Mesenchymal stem cell (in vitro differentiated cells and primary cell): ENCODE results near the gene SLC23A1.
"Not testable (repeated sequence)": the region's sequence is repeated elsewhere in the genome, so short reads cannot be mapped to it uniquely, and the experiment has no call there.

Experiments
- DNase-seq: peaks from one replicate; pipeline ENCODE4 v3.0.0-alpha.2; 2013
- H2AFZ ChIP-seq: one replicate; pipeline ENCODE4 v1.6.1; 2013; ENCODE audit warnings: low read depth, mild to moderate bottlenecking, control low read depth, inconsistent platforms, low read length, moderate library complexity
- H2AK5ac ChIP-seq: 2 replicates; pipeline ENCODE4 v1.6.1; 2013; ENCODE audit warnings: low read length, moderate library complexity, mild to moderate bottlenecking, inconsistent platforms; ENCODE audit not compliant: severe bottlenecking
- H2BK120ac ChIP-seq: one replicate; pipeline ENCODE4 v1.6.1; 2013; ENCODE audit warnings: low read depth, mild to moderate bottlenecking, inconsistent platforms, low read length, moderate library complexity
- H2BK12ac ChIP-seq, 2 experiments: one replicate each; pipeline ENCODE4 v1.6.1; 2013; ENCODE audit warnings: inconsistent platforms in 2 of 2, low read length in 2 of 2, mild to moderate bottlenecking in 2 of 2, moderate library complexity in 2 of 2, control low read depth in 1 of 2
- H2BK15ac ChIP-seq: one replicate; pipeline ENCODE4 v1.6.1; 2013; ENCODE audit warnings: mild to moderate bottlenecking, low read depth, inconsistent platforms; ENCODE audit not compliant: poor library complexity, severe bottlenecking
- H2BK5ac ChIP-seq: 2 replicates; pipeline ENCODE4 v1.6.1; 2013; ENCODE audit warnings: low read depth, mild to moderate bottlenecking, low read length, control low read depth, inconsistent platforms; ENCODE audit not compliant: poor library complexity, severe bottlenecking
- H3K14ac ChIP-seq, 2 experiments: one replicate each; pipeline ENCODE4 v1.6.1; 2013; ENCODE audit warnings: inconsistent platforms in 2 of 2, low read length in 2 of 2, control low read depth in 1 of 2, mild to moderate bottlenecking in 1 of 2, moderate library complexity in 1 of 2
- H3K18ac ChIP-seq, 2 experiments: one replicate each; pipeline ENCODE4 v1.6.1; 2013; ENCODE audit warnings: inconsistent platforms in 2 of 2, low read length in 2 of 2, control low read depth in 1 of 2, low read depth in 1 of 2, mild to moderate bottlenecking in 1 of 2
- H3K23ac ChIP-seq, 2 experiments: one replicate each; pipeline ENCODE4 v1.6.1; 2013; ENCODE audit warnings: inconsistent platforms in 2 of 2, low read length in 2 of 2, mild to moderate bottlenecking in 2 of 2, moderate library complexity in 2 of 2, control low read depth in 1 of 2
- H3K27ac ChIP-seq: 2 replicates; pipeline ENCODE4 v1.5.1; 2013; ENCODE audit warnings: mild to moderate bottlenecking, moderate library complexity, low read length, control low read depth, inconsistent platforms; ENCODE audit not compliant: poor library complexity, severe bottlenecking
- H3K27me3 ChIP-seq, 2 experiments: 2 replicates each; pipeline versions ENCODE4 v1.6.1 to v1.7.0; 2013; ENCODE audit warnings: low read length in 2 of 2, mild to moderate bottlenecking in 2 of 2, moderate library complexity in 2 of 2, control low read depth in 1 of 2, inconsistent platforms in 1 of 2; ENCODE audit not compliant: control insufficient read depth in 1 of 2, insufficient read depth in 1 of 2
- H3K36me3 ChIP-seq, 2 experiments: 2 replicates each; pipeline versions ENCODE4 v1.6.1 to v1.7.0; 2013; ENCODE audit warnings: low read length in 2 of 2, control low read depth in 1 of 2, inconsistent platforms in 1 of 2, low read depth in 1 of 2, mild to moderate bottlenecking in 1 of 2; ENCODE audit not compliant: insufficient read depth in 2 of 2, control insufficient read depth in 1 of 2
- H3K4ac ChIP-seq, 2 experiments: one replicate each; pipeline ENCODE4 v1.6.1; 2013; ENCODE audit warnings: inconsistent platforms in 2 of 2, low read length in 2 of 2, mild to moderate bottlenecking in 2 of 2, moderate library complexity in 2 of 2, control low read depth in 1 of 2, low read depth in 1 of 2
- H3K4me1 ChIP-seq: 2 replicates; pipeline ENCODE4 v1.6.1; 2013; ENCODE audit warnings: low read depth, low read length, control low read depth; ENCODE audit not compliant: control insufficient read depth, insufficient read depth
- H3K4me2 ChIP-seq: 2 replicates; pipeline ENCODE4 v1.6.1; 2013; ENCODE audit warnings: low read length, mild to moderate bottlenecking, inconsistent platforms; ENCODE audit not compliant: poor library complexity, severe bottlenecking
- H3K4me3 ChIP-seq, 2 experiments: 2 replicates each; pipeline versions ENCODE4 v1.5.1 to v1.7.0; 2013; ENCODE audit warnings: low read length in 2 of 2, mild to moderate bottlenecking in 2 of 2, control low read depth in 1 of 2, low read depth in 1 of 2; ENCODE audit not compliant: insufficient read depth in 1 of 2
- H3K79me1 ChIP-seq: replicated peaks from 2 replicates; pipeline ENCODE4 v1.6.1; 2013; ENCODE audit warnings: mild to moderate bottlenecking, control low read depth, low read length, inconsistent platforms; ENCODE audit not compliant: poor library complexity, severe bottlenecking
- H3K9ac ChIP-seq: 2 replicates; pipeline ENCODE4 v1.7.0; 2013; ENCODE audit warnings: mild to moderate bottlenecking, low read length, moderate library complexity
- H3K9me3 ChIP-seq: 2 replicates; pipeline ENCODE4 v1.7.0; 2013; ENCODE audit warnings: mild to moderate bottlenecking, low read length; ENCODE audit not compliant: control insufficient read depth
- H4K8ac ChIP-seq: one replicate; pipeline ENCODE4 v1.6.1; 2013; ENCODE audit warnings: inconsistent platforms, mild to moderate bottlenecking, low read length, moderate library complexity
- H4K91ac ChIP-seq: one replicate; pipeline ENCODE4 v1.6.1; 2013; ENCODE audit warnings: mild to moderate bottlenecking, low read length, inconsistent platforms
- WGBS: methylation state at CpG from one replicate; pipeline ENCODE4 v1.1.7; 2013; ENCODE audit warnings: mixed read lengths; 5-methylcytosine and 5-hydroxymethylcytosine counted together

The SLC23A1 gene

DNA sequence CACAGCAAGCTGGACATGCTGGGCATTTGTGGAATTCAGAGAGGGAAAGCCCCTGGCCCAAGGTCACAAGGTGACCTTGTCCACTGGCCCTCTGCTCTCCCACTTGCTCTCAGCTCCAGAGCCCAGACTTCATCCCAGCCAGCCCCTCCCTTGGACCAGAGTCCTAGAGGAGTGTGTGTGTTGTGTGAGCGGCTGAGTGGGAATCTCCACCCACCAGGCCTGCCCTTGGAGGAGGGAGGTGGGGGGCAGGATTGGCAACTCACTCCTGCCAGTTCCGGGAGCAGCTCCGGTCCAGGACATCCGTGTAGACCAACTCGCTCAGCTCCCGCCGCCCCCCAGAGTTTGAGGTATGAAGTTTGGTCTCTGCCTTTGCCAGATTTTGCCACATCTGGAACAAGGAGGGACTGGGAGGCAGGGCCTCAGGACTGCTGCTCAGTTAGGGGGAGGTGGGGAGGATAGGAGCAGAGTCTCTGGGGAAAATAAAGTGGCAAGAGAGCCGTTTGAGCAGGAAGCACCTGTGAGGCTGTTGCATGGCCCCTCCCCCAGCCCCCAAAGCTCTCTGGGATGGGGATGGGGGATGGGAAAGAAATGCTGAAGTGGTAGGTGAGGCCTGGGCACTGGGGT lies 5.2 kb upstream of the SLC23A1 start:
- Histone ChIP-seq H3K9ac (no peak overlapping the region), H3K9me3 (no peaks in the 10 kb centered on the region), H3K27me3 (peaks cover 4 to 6% of the 10 kb centered on the region in 2 experiments), H3K23ac (no peak overlapping the region), H2AFZ (no peak overlapping the region), H2BK120ac (no peak overlapping the region), H3K36me3 (no peaks in the 10 kb centered on the region), H4K91ac (no peak overlapping the region), H3K27ac (no peak overlapping the region), H4K8ac (no peak overlapping the region), H3K4me1 (peaks cover 28% of the 10 kb centered on the region), H3K14ac (no peak overlapping the region), H3K79me1 (no peaks in the 10 kb centered on the region), H3K18ac (no peak overlapping the region), H2BK15ac (no peak overlapping the region), H3K4ac (no peak overlapping the region), H2AK5ac (no peak overlapping the region), H3K4me2 (no peak overlapping the region), H2BK5ac (no peak overlapping the region), H3K4me3 (no peak overlapping the region), H2BK12ac (no peak overlapping the region)
- WGBS: 40% methylated on average over 7 of the region's 8 CpGs
- DNase-seq: no peak

DNA sequence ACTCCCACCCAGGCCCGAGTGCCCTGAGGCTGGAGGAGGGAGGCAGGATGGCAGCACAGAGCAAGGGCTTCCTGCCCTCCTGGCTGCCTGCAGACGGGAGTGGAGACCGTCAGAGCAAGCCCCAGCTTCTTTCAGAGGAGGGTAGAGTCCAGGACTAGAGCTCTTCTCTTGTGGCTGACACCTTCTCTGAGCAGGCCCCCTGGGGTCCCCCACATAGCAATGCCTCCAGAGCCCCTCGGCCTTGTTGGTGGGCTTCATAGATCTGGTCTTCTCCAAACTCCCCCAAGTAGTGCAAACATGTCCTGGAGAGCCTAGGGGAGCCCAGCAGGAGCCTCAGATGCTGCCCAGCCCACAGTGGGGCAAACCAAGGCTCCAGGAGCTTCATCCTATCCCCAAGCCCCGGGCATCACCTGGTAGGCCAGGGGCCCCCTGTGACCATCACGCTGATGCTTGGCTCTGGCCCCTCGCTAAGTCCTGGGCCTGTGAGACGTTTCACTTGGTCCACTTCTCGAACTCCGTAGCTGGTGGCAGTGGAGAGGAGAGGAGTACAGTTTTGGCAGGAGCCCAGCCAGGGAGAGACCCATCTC lies 4.6 kb upstream of the SLC23A1 start:
- no peak overlapping the region for H4K91ac ChIP-seq
- no peaks in the 10 kb centered on the region for H3K9me3 ChIP-seq
- no peak overlapping the region for H3K9ac ChIP-seq
- H3K27me3 ChIP-seq: peaks cover 0 to under 1% of the 10 kb centered on the region in 2 experiments
- WGBS: 87% methylated on average over 10 of the region's 10 CpGs
- no peak overlapping the region for H3K4me2 ChIP-seq
- no peak for DNase-seq
- no peak overlapping the region for H2AK5ac ChIP-seq
- H3K4ac ChIP-seq: no peak overlapping the region
- no peaks in the 10 kb centered on the region for H3K79me1 ChIP-seq
- H2BK12ac ChIP-seq: no peak overlapping the region
- H2AFZ ChIP-seq: no peak overlapping the region
- H2BK120ac ChIP-seq: no peak overlapping the region
- H2BK15ac ChIP-seq: no peak overlapping the region
- peaks cover 27% of the 10 kb centered on the region for H3K4me1 ChIP-seq
- no peak overlapping the region for H3K14ac ChIP-seq
- H3K23ac ChIP-seq: no peak overlapping the region
- H3K27ac ChIP-seq: no peak overlapping the region
- H3K18ac ChIP-seq: no peak overlapping the region
- no peak overlapping the region for H3K4me3 ChIP-seq
- no peak overlapping the region for H2BK5ac ChIP-seq
- H3K36me3 ChIP-seq: no peaks in the 10 kb centered on the region
- H4K8ac ChIP-seq: no peak overlapping the region

DNA sequence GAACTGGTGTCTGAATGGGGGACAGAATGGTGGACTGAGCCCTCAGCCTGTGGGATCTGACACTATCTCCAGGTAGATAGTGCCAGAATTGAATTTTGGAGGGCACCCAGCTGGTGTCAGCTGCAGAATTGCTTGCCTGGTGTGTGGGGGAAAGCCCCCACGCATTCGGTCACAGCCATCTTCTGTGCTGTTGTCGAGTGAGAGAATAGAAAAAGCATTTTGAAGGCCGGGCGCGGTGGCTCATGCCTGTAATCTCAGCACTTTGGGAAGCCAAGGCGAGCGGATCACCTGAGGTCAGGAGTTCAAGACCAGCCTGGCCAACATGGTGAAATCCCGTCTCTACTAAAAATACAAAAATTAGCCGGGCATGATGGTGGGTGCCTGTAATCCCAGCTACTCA lies 3.9 kb upstream of the SLC23A1 start:
- not testable (repeated sequence) for H3K14ac ChIP-seq, H2BK15ac ChIP-seq, H3K9me3 ChIP-seq, H4K91ac ChIP-seq, H3K23ac ChIP-seq, H3K9ac ChIP-seq, H3K27ac ChIP-seq, H2BK120ac ChIP-seq, H3K18ac ChIP-seq, H2AK5ac ChIP-seq, H2BK12ac ChIP-seq, H4K8ac ChIP-seq, H3K36me3 ChIP-seq, H3K79me1 ChIP-seq, H3K27me3 ChIP-seq, DNase-seq, H2BK5ac ChIP-seq, H3K4ac ChIP-seq, H2AFZ ChIP-seq, H3K4me2 ChIP-seq, H3K4me3 ChIP-seq
- H3K4me1 ChIP-seq: peaks cover 27% of the 10 kb centered on the region
- 93% methylated on average over 10 of the region's 10 CpGs for WGBS

DNA sequence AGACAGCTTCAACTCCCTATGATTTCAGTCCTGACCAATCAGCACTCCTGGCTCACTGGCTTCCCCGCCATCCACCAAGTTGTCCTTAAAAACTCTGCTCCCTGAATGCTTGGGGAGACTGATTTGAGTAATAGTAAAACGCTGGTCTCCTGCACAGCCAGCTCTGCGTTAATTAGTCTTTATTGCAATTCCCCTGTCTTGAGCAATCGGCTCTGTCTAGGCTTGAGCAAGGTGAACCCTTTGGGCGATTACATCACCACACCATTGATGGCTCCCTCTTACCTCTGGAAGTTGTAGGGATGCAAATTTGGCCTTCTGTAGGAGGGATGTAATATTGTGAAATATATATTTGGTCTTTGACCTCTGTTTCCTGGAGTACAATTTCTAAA lies 2.9 kb upstream of the SLC23A1 start:
- Histone ChIP-seq H4K91ac (no peak overlapping the region), H3K4me2 (no peak overlapping the region), H3K36me3 (no peaks in the 10 kb centered on the region), H3K27ac (no peak overlapping the region), H2BK15ac (no peak overlapping the region), H3K4me3 (no peak overlapping the region), H2BK5ac (no peak overlapping the region), H2BK120ac (no peak overlapping the region), H2BK12ac (no peak overlapping the region), H3K14ac (no peak overlapping the region), H4K8ac (no peak overlapping the region), H3K23ac (no peak overlapping the region), H3K27me3 (no peaks in the 10 kb centered on the region), H2AFZ (no peak overlapping the region), H3K9me3 (no peaks in the 10 kb centered on the region), H3K18ac (no peak overlapping the region), H3K9ac (no peak overlapping the region), H3K79me1 (no peaks in the 10 kb centered on the region), H2AK5ac (no peak overlapping the region), H3K4ac (no peak overlapping the region), H3K4me1 (peaks cover 30% of the 10 kb centered on the region)
- WGBS: 96% methylated on average over 5 of the region's 5 CpGs
- DNase-seq: no peak
